ENCODE results near the gene COMT.
A peak's percentile ranks its signal among the peaks of the same experiment; 100 is the strongest.

Gene COMT

GRCh38 chr22:19941365-19942082 lies at the start of gene COMT, which contains the start of gene TXNRD2:
TSS of gene COMT (plus strand) at chr22:19941772. CDS start at chr22:19962527, 20,755 bp downstream.
TSS of gene TXNRD2 (minus strand) at chr22:19941818. CDS start at chr22:19941803, 15 bp downstream.
- in situ Hi-C loops (cut with HindIII; ENCODE audit: low pct_ligation_motif_present, low pct_unique_long_range_greater_than_20kb, low sequenced_read_pairs), result no loop called here
- DNase-seq, result peak; percentile 68

- in situ Hi-C loops (cut with HindIII; ENCODE audit: low pct_ligation_motif_present, low pct_unique_long_range_greater_than_20kb, low sequenced_read_pairs), result no loop called here
- no peak for DNase-seq
Observed at GRCh38 chr22:19892257-19892879, 49.2 kb upstream of the COMT start.

GRCh38 chr22:19892925-19893324 lies 48.6 kb upstream of the COMT start:
- DNase-seq, result no peak
- in situ Hi-C loops (cut with HindIII; ENCODE audit: low pct_ligation_motif_present, low pct_unique_long_range_greater_than_20kb, low sequenced_read_pairs), result no loop called here

- in situ Hi-C loops (cut with HindIII; ENCODE audit: low pct_ligation_motif_present, low pct_unique_long_range_greater_than_20kb, low sequenced_read_pairs), result no loop called here
- DNase-seq, result no peak
Observed at GRCh38 chr22:19893363-19893762, 48.2 kb upstream of the COMT start.

GRCh38 chr22:19895160-19895849 lies 46.3 kb upstream of the COMT start:
- no peak for DNase-seq
- in situ Hi-C loops (cut with HindIII; ENCODE audit: low pct_ligation_motif_present, low pct_unique_long_range_greater_than_20kb, low sequenced_read_pairs), result no loop called here

- no peak for DNase-seq
- in situ Hi-C loops (cut with HindIII; ENCODE audit: low pct_ligation_motif_present, low pct_unique_long_range_greater_than_20kb, low sequenced_read_pairs), result no loop called here
Observed at GRCh38 chr22:19896665-19897355, 44.8 kb upstream of the COMT start.

- no peak for DNase-seq
- in situ Hi-C loops (cut with HindIII; ENCODE audit: low pct_ligation_motif_present, low pct_unique_long_range_greater_than_20kb, low sequenced_read_pairs), result no loop called here
Observed at GRCh38 chr22:19897726-19898125, 43.8 kb upstream of the COMT start.

GRCh38 chr22:19898145-19898544 lies 43.4 kb upstream of the COMT start:
- in situ Hi-C loops (cut with HindIII; ENCODE audit: low pct_ligation_motif_present, low pct_unique_long_range_greater_than_20kb, low sequenced_read_pairs), result no loop called here
- no peak for DNase-seq

GRCh38 chr22:19898831-19899567 lies 42.6 kb upstream of the COMT start:
- in situ Hi-C loops (cut with HindIII; ENCODE audit: low pct_ligation_motif_present, low pct_unique_long_range_greater_than_20kb, low sequenced_read_pairs), result no loop called here
- DNase-seq, result no peak

GRCh38 chr22:19900707-19901436 lies 40.7 kb upstream of the COMT start:
- DNase-seq, result no peak
- in situ Hi-C loops (cut with HindIII; ENCODE audit: low pct_ligation_motif_present, low pct_unique_long_range_greater_than_20kb, low sequenced_read_pairs), result no loop called here

- no peak for DNase-seq
- in situ Hi-C loops (cut with HindIII; ENCODE audit: low pct_ligation_motif_present, low pct_unique_long_range_greater_than_20kb, low sequenced_read_pairs), result no loop called here
Observed at GRCh38 chr22:19901577-19902244, 39.9 kb upstream of the COMT start.

- in situ Hi-C loops (cut with HindIII; ENCODE audit: low pct_ligation_motif_present, low pct_unique_long_range_greater_than_20kb, low sequenced_read_pairs), result no loop called here
- DNase-seq, result no peak
Observed at GRCh38 chr22:19902245-19902715, 39.3 kb upstream of the COMT start.

GRCh38 chr22:19903031-19903430 lies 38.5 kb upstream of the COMT start:
- in situ Hi-C loops (cut with HindIII; ENCODE audit: low pct_ligation_motif_present, low pct_unique_long_range_greater_than_20kb, low sequenced_read_pairs), result no loop called here
- DNase-seq, result no peak

GRCh38 chr22:19903513-19903912 lies 38.1 kb upstream of the COMT start:
- in situ Hi-C loops (cut with HindIII; ENCODE audit: low pct_ligation_motif_present, low pct_unique_long_range_greater_than_20kb, low sequenced_read_pairs), result no loop called here
- DNase-seq, result no peak

GRCh38 chr22:19904174-19904856 lies 37.3 kb upstream of the COMT start:
- no peak for DNase-seq
- in situ Hi-C loops (cut with HindIII; ENCODE audit: low pct_ligation_motif_present, low pct_unique_long_range_greater_than_20kb, low sequenced_read_pairs), result no loop called here

- DNase-seq, result no peak
- in situ Hi-C loops (cut with HindIII; ENCODE audit: low pct_ligation_motif_present, low pct_unique_long_range_greater_than_20kb, low sequenced_read_pairs), result no loop called here
Observed at GRCh38 chr22:19904935-19905334, 36.6 kb upstream of the COMT start.
